SH-SY5Y (cell line): ENCODE measurements around the gene TNS1.

ENCODE experiments used
- GATA2 ChIP-seq: IDR thresholded peaks from 2 replicates; pipeline ENCODE4 v1.6.1; 2011; ENCODE audit warnings: mild to moderate bottlenecking, low read depth, low read length
- GATA3 ChIP-seq: IDR thresholded peaks from 2 replicates; pipeline ENCODE4 v1.6.1; 2011; ENCODE audit warnings: low read depth, mild to moderate bottlenecking, low read length, moderate library complexity

GRCh38 chr2:217939220-217939619, 63.6 kb downstream of the TNS1 start:
- no peak for TF ChIP-seq GATA2
- TF ChIP-seq GATA3 = no peak
